SK-N-SH (cell line): ENCODE results near the gene KCNAB3.

Experiments used
- CTCF ChIP-seq: fragments of 200-600 bp; sonication (generic); IDR thresholded peaks from 2 replicates; pipeline ENCODE4 v1.6.1; 2017; ENCODE audit warnings: antibody characterized with exemption, mild to moderate bottlenecking, moderate library complexity
- FOXJ3 ChIP-seq: sonication (generic); formaldehyde crosslinking; IDR thresholded peaks from 2 replicates; pipeline ENCODE4 v1.5.1; 2020; ENCODE audit warnings: mild to moderate bottlenecking, missing genetic modification reagents
- GABPA ChIP-seq: IDR thresholded peaks from 2 replicates; pipeline ENCODE4 v1.4.0; 2012; ENCODE audit warnings: low read depth, mild to moderate bottlenecking
- POLR2AphosphoS5 ChIP-seq: IDR thresholded peaks from 2 replicates; pipeline ENCODE4 v1.6.1; 2012; ENCODE audit warnings: low read depth, low read length
- RCOR1 ChIP-seq: fragments of 150-350 bp; IDR thresholded peaks from 2 replicates; pipeline ENCODE4 v1.6.1; 2017; ENCODE audit warnings: antibody characterized with exemption, low read length

DNA sequence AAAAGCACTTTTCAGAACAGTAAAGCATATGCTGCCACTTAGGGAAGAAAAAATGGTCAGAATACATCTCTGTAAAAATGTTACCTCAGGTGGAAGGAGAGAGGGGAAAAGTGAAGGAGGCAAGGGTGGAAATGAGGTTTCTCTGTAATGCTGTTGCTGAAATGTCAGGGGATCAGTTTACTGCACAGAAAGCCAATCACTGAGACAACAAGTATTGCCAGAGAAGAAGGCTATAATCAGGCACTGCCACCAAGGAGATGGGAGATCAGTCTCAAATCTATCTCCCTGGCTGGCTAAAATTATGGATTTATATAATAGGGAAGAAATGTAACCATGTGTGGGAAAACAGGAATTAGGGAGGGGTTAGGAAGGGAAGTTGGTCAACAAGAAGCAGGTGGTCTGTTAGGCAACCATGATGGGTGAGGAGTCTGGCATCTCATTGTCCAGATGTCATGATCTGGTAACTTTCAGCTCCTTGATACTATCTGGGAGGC, 45.0 kb upstream of the KCNAB3 start:
- no peak for TF ChIP-seq RCOR1
- no peak for TF ChIP-seq CTCF
- TF ChIP-seq FOXJ3 (CRISPR knock-in tag): no peak
- TF ChIP-seq POLR2AphosphoS5: no peak
- TF ChIP-seq GABPA: no peak
